KMS-11 (cell line): ENCODE measurements around the gene FAM107B.

Experiments
- H2AFZ ChIP-seq: fragments of 200-600 bp; sonication (generic); 2 replicates; pipeline ENCODE4 v1.6.1; 2016; ENCODE audit warnings: antibody characterized with exemption, mixed run types, low read depth
- H3K27ac ChIP-seq: fragments of 200-600 bp; sonication (generic); 2 replicates; pipeline ENCODE4 v1.6.1; 2016; ENCODE audit warnings: mild to moderate bottlenecking, mixed run types
- H3K27me3 ChIP-seq: fragments of 200-600 bp; sonication (generic); 2 replicates; pipeline ENCODE4 v1.6.1; 2017; ENCODE audit warnings: mild to moderate bottlenecking, low read depth, mixed run types, moderate library complexity; ENCODE audit not compliant: insufficient read depth
- H3K36me3 ChIP-seq: fragments of 200-600 bp; sonication (generic); 2 replicates; pipeline ENCODE4 v1.6.1; 2017; ENCODE audit warnings: mild to moderate bottlenecking, mixed run types; ENCODE audit not compliant: insufficient read depth
- H3K4me1 ChIP-seq: fragments of 200-600 bp; sonication (generic); 2 replicates; pipeline ENCODE4 v1.6.1; 2016; ENCODE audit warnings: mild to moderate bottlenecking, low read depth, mixed run types; ENCODE audit not compliant: poor library complexity, severe bottlenecking
- H3K4me2 ChIP-seq: fragments of 200-600 bp; sonication (generic); 2 replicates; pipeline ENCODE4 v1.7.0; 2016; ENCODE audit warnings: mild to moderate bottlenecking, mixed run types
- H3K4me3 ChIP-seq: fragments of 200-600 bp; sonication (generic); IDR thresholded peaks from 2 replicates; pipeline ENCODE4 v1.6.1; 2017; ENCODE audit warnings: low read depth, low read length, mixed read lengths; ENCODE audit not compliant: insufficient read depth
- H3K79me2 ChIP-seq: fragments of 200-600 bp; sonication (generic); 2 replicates; pipeline ENCODE4 v1.6.1; 2016; ENCODE audit warnings: low read depth, mixed run types; ENCODE audit not compliant: insufficient read depth
- H3K9ac ChIP-seq: fragments of 200-600 bp; sonication (generic); 2 replicates; pipeline ENCODE4 v1.6.1; 2016; ENCODE audit warnings: mild to moderate bottlenecking, mixed run types
- H4K20me1 ChIP-seq: fragments of 200-600 bp; sonication (generic); 2 replicates; pipeline ENCODE4 v1.6.1; 2016; ENCODE audit warnings: mild to moderate bottlenecking, mixed run types; ENCODE audit not compliant: insufficient read depth
- CTCF ChIP-seq: fragments of 200-600 bp; sonication (generic); conservative IDR thresholded peaks from 2 replicates; pipeline ENCODE4 v1.6.1; 2017; ENCODE audit warnings: low read depth, mild to moderate bottlenecking, antibody characterized with exemption, low read length, moderate library complexity, mixed read lengths

Gene FAM107B

GRCh38 chr10:14751014-14751896 lies 23.4 kb downstream of the FAM107B start:
- H4K20me1 ChIP-seq: no peaks in the 10 kb centered on the region
- H3K27me3 ChIP-seq: no peaks in the 10 kb centered on the region
- TF ChIP-seq CTCF: no peak
- no peak overlapping the region for H3K4me2 ChIP-seq
- H3K9ac ChIP-seq: no peak overlapping the region
- no peak overlapping the region for H3K4me3 ChIP-seq
- no peak overlapping the region for H3K27ac ChIP-seq
- no peaks in the 10 kb centered on the region for H3K4me1 ChIP-seq
- no peaks in the 10 kb centered on the region for H3K79me2 ChIP-seq
- no peak overlapping the region for H2AFZ ChIP-seq
- no peaks in the 10 kb centered on the region for H3K36me3 ChIP-seq

DNA sequence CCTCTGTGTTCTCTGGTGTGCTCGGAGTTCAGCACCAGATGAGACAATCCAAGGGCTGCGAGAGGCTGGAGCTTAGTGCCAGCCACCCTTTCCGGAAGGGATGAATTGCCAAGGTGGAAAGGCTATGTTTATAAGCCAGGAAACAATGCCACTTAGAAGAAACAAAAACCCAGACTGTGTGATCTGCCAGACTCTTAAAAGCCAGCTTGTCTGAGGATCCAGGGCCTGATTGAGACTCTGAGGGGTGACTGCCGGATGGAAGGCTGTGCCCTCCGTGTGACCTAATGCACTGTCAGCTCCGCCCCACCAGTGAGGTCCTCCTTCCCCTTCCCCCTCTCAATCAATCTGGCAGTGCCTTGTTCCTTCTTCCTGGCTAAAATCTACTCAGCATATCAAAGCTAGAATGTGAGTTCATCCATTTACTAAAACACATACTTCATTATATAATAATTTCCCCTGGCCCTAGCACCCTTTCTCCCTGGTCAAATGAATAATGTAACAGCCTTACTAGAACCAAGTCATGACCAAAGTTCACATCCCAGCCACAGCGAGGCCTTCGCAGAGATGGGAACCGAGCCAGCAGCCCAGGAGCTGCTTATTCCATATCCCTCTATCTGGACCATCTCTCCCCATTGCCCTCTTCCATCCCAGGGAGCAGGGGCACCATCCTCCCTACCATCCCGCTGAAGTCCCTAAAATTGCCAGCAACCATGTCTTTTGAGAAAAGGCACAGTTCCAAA lies 25.5 kb downstream of the FAM107B start:
- Histone ChIP-seq H3K79me2 (no peaks in the 10 kb centered on the region), H3K9ac (no peak overlapping the region), H3K27me3 (no peaks in the 10 kb centered on the region), H3K27ac (no peak overlapping the region), H3K36me3 (no peaks in the 10 kb centered on the region), H3K4me3 (no peak overlapping the region), H2AFZ (no peak overlapping the region), H3K4me2 (no peak overlapping the region), H4K20me1 (no peaks in the 10 kb centered on the region), H3K4me1 (no peaks in the 10 kb centered on the region)
- no peak for TF ChIP-seq CTCF

- Histone ChIP-seq H4K20me1 (no peaks in the 10 kb centered on the region), H3K4me2 (no peak overlapping the region), H3K4me1 (no peaks in the 10 kb centered on the region), H3K27me3 (no peaks in the 10 kb centered on the region), H3K36me3 (no peaks in the 10 kb centered on the region), H3K9ac (no peak overlapping the region), H3K79me2 (no peaks in the 10 kb centered on the region), H2AFZ (no peak overlapping the region), H3K4me3 (no peak overlapping the region), H3K27ac (no peak overlapping the region)
- TF ChIP-seq CTCF: no peak
Observed at GRCh38 chr10:14748441-14748840, 26.3 kb downstream of the FAM107B start.

DNA sequence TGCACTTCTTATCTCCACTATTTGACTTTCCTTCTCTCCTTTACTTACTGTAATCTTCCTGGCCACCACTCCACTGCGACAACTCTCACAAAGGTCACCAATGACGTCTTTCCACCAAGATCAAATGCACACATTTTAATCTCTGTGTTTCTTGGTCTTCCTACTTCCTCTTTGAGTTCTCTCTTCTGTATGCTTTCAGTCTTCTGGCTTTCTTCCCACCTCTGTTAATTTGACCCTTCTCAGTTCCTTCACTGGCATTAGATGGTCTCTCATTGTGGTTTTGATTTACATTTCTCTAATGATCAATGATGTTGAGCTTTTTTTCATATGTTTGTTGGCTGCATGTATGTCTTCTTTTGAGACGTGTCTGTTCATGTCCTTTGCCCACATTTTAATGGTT lies 31.9 kb downstream of the FAM107B start:
- H3K27me3 ChIP-seq: no peaks in the 10 kb centered on the region
- H3K4me2 ChIP-seq: no peak overlapping the region
- no peak overlapping the region for H2AFZ ChIP-seq
- no peak for TF ChIP-seq CTCF
- H3K36me3 ChIP-seq: no peaks in the 10 kb centered on the region
- no peak overlapping the region for H3K27ac ChIP-seq
- no peaks in the 10 kb centered on the region for H4K20me1 ChIP-seq
- H3K4me3 ChIP-seq: no peak overlapping the region
- H3K79me2 ChIP-seq: no peaks in the 10 kb centered on the region
- no peak overlapping the region for H3K9ac ChIP-seq
- H3K4me1 ChIP-seq: no peaks in the 10 kb centered on the region
